OCI-LY3 (cell line): ENCODE data around the gene HIKESHI.

Experiments
- EZH2phosphoT487 ChIP-seq: fragments of 200-600 bp; shearing (Covaris generic); IDR thresholded peaks from 2 replicates; pipeline ENCODE4 v1.6.1; 2018; ENCODE audit warnings: antibody characterized with exemption, mixed run types, low read depth
- TF ChIP-seq, protein P1 (sequence below): fragments of 200-600, 300-600 bp; sonication (generic); IDR thresholded peaks from 2 replicates; pipeline ENCODE4 v1.5.1; 2014; ENCODE audit warnings: antibody characterized with exemption, low read length, low read depth

DNA sequence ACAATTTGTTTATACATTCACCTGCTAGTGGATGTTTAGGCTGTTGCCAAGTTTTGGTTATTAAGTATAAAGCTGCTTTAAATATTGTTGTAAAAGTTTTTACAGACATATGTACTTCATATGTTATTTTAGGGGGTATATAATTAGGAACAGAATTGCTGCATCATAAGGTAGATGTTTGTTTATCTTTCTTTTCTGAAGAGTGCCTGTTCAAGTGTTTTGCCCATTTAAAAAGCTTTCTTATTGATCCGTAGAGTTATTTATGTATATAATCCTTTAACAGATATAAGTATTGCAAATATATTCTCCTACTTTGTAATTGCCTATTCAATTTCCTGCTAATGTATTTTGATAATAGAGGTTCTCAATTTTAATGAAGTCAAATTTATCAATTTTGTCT lies 61.4 kb downstream of the HIKESHI start:
- TF ChIP-seq, protein P1, sequence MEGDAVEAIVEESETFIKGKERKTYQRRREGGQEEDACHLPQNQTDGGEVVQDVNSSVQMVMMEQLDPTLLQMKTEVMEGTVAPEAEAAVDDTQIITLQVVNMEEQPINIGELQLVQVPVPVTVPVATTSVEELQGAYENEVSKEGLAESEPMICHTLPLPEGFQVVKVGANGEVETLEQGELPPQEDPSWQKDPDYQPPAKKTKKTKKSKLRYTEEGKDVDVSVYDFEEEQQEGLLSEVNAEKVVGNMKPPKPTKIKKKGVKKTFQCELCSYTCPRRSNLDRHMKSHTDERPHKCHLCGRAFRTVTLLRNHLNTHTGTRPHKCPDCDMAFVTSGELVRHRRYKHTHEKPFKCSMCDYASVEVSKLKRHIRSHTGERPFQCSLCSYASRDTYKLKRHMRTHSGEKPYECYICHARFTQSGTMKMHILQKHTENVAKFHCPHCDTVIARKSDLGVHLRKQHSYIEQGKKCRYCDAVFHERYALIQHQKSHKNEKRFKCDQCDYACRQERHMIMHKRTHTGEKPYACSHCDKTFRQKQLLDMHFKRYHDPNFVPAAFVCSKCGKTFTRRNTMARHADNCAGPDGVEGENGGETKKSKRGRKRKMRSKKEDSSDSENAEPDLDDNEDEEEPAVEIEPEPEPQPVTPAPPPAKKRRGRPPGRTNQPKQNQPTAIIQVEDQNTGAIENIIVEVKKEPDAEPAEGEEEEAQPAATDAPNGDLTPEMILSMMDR, result no peak
- TF ChIP-seq EZH2phosphoT487, result no peak
